ENCODE data around the gene CDADC1.
"Not testable (repeated sequence)": the region's sequence is repeated elsewhere in the genome, so short reads cannot be mapped to it uniquely, and the experiment has no call there.

The CDADC1 gene

GRCh38 chr13:49240017-49240416 is 7.7 kb upstream of the CDADC1 start:
- peak; percentile 55 for DNase-seq

DNA sequence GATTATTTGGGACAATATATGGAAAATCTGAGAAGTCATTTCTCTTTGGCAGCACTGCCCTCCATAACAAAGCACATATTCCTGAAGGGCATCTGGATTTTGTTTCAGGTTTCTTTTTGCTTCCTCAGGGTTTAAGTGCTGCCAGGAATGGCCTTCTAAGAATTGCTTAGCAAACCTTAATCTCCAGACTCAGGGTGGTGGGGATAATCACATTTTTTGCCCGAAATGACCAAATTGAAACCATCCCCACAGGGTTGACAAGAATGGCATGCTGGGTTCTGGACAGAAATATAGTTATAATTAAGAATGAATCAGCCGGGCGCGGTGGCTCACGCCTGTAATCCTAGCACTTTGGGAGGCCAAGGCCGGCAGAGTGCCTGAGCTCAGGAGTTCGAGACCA is 6.4 kb upstream of the CDADC1 start:
- no peak for DNase-seq

- DNase-seq: no peak
Observed at GRCh38 chr13:49245101-49245500, 2.6 kb upstream of the CDADC1 start.

- DNase-seq: no peak
Observed at GRCh38 chr13:49246850-49247642, 679 bp upstream of the CDADC1 start.

DNA sequence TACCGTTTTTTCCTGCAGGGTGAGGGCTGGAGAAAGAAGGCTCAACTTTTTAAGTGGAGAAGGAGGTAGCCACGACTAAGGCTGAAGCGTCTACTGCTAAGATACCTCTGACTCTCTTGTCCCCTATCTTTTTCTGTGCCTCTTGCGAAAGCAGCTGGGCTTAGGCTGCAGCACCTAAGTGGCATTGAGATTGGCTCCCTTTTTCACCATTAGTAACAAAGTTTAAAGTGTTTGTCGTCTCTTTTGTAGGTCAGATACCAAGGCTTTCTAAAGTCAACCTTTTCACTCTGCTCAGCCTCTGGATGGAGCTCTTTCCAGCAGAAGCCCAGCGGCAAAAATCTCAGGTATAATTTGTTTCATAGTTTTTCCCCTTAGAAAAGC is 887 bp downstream of the CDADC1 start:
- DNase-seq: no peak

- no peak for DNase-seq
Observed at GRCh38 chr13:49251326-49251725, 3.6 kb downstream of the CDADC1 start.

- DNase-seq: peak; percentile 21
Observed at GRCh38 chr13:49253310-49253709, 5.6 kb downstream of the CDADC1 start.

DNA sequence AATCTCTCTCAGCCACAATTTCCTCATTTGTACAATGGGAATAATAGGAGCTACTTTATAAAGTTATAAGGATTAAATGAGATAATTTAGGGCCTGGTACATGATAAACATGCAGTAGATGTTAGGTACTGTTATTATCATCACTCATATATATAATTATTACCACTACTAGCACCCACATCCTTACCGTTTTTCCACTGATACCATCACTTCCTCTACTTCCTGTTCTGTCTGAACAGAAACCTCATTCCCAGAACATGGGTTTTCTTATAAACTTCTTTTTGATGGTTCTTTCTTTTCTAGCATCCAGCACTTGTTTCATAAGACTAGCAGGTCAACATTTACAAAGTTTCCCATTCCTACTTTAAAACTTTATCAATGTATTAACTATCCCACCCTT is 6.3 kb downstream of the CDADC1 start:
- DNase-seq: peak; percentile 10

- DNase-seq: no peak
Observed at GRCh38 chr13:49256841-49257240, 9.1 kb downstream of the CDADC1 start.

DNA sequence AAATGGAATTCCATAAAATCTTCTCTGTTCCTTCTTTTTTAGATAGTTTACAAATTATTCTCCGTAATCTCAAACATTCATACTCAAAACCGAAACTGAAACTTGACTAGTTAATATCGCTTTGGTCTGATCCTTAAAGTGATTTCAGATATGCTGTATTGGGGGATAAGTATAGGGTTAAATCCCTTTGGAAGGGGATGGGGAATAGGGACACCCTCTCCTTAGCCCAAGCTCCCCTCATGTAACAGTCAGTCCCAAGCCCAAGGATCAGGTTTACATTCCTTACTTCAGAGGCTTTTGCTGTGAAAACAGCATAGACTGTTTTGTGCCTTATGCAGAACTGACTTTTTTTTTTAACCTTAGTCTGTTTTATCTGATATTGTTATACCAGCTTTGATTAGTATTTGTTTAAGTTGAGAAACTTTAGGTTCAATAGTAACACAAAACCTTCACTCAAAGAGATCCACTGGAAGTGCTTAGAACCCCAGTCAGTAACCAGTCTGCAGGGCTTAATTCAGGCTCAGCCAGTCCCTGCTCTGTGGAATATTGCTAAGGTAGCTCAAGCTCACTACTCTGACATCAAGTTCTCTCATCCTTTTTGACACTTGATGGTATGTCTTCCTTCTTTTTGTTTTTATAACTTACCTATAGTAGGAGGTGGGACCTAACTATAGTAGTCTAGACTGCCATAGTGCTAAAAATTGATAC is 10.5 kb downstream of the CDADC1 start:
- DNase-seq: peak; percentile 16

DNA sequence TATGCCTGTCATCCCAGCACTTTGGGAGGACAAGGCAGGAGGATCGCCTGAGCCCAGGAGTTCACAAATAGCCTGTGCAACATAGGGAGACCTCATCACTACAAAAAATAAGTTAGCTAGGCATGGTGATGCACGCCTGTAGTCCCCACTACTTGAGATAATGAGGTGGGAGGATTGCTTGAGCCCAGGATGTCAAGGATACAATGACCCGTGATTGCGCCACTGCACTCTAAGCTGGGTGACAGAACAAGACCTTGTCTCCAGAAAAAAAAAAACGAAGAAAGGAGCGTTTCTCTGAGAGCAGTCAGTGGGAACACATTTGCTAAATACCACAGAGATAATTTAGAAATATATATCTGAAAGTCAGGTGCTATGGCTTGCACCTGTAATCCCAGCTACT is 11.9 kb downstream of the CDADC1 start:
- no peak for DNase-seq

GRCh38 chr13:49262634-49263033 is 14.9 kb downstream of the CDADC1 start:
- DNase-seq: no peak

- DNase-seq: no peak
Observed at GRCh38 chr13:49265822-49266221, 18.1 kb downstream of the CDADC1 start.

DNA sequence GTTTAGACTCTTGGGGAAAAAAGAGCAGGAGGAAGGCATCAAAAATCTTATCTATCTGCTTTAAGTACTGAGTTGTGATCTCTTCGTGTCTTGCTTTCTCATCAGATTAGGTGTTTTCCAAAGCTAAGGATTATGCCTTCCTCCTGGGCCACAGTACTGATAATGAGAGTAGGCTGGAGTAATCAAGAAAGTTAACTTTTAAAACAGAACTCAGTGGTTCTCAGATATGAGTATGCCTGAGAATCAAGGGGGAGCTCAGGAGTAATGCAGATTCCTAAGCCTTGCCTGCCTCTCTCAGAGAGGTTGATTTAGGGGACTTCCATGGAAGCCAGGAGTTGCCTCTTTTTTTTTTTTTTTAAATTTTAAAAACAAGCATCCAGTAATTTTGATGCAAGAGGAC is 23.5 kb downstream of the CDADC1 start:
- DNase-seq: peak; percentile 41

DNA sequence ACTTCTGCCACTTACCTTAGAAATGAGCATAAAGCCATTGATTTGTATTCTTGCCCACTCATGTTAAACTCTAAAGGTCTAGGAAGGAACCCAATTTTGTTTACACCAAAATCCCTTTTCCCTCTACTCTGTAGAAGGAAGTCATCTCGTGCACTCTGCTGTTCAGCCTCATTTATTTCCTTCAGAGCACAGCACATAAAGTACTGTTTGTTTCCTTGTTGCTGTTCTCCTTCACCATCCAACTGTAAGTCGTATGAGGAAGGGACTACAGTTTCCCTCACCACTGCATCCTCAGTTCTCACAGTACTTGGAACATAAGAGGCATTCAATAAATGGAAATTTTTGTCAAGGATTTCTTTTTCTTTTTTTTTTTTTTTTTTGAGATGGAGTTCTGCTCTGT is 24.6 kb downstream of the CDADC1 start:
- no peak for DNase-seq

DNA sequence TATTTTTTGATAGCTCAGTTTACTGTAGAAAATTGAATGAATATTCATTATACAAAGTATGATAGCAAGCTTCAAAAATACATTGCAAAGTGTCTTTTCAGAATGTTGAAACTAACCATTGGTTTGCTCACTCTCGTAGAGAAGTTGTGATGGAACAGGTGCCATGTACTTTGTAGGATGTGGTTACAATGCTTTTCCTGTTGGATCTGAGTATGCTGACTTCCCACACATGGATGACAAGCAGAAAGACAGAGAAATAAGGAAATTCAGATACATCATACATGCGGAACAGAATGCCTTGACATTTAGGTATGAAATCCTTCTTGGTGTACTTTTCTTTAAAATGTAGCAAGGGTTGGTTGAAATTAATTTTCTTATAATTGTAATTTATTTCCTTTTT is 30.5 kb downstream of the CDADC1 start:
- no peak for DNase-seq

DNA sequence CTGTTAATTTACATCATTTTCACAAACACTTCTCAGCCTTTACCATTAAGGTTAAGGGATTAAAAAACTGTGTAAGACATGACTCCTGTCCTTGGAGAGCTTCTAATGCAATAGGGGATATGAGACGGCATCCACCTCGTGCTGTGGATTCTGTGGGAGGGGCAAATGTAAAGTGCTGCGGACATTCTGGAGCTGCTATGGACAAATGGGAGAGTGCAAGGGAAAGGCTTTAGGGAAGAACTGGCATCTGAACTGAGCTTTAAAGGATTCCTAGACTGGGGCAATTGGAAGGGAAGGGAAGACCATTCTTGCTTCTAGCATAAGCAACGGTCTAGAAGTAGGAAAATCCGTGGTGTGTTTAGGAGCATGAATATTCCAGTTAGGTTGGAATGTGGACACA is 31.4 kb downstream of the CDADC1 start:
- no peak for DNase-seq

DNA sequence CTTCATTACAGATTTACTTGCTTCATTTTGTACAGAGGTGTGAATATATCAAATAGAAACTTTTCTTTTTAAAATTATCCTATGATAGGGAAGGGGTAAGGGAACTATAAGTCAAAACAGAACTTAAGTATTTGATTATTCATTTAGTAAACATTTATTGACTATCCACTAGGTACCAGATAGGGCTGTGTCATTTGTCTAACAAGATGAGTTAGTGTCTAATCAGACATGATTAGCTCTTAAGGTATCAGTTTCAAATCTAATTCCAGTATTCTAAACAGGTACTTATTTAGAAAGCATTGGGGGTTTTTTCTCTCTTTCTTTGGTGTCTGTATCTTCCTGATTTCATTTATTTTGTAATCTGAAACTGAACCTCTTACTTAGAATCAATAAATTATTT is 32.2 kb downstream of the CDADC1 start:
- no peak for DNase-seq

GRCh38 chr13:49287995-49288394 is 40.3 kb downstream of the CDADC1 start:
- no peak for DNase-seq

- no peak for DNase-seq
Observed at GRCh38 chr13:49288458-49288857, 40.7 kb downstream of the CDADC1 start.

DNA sequence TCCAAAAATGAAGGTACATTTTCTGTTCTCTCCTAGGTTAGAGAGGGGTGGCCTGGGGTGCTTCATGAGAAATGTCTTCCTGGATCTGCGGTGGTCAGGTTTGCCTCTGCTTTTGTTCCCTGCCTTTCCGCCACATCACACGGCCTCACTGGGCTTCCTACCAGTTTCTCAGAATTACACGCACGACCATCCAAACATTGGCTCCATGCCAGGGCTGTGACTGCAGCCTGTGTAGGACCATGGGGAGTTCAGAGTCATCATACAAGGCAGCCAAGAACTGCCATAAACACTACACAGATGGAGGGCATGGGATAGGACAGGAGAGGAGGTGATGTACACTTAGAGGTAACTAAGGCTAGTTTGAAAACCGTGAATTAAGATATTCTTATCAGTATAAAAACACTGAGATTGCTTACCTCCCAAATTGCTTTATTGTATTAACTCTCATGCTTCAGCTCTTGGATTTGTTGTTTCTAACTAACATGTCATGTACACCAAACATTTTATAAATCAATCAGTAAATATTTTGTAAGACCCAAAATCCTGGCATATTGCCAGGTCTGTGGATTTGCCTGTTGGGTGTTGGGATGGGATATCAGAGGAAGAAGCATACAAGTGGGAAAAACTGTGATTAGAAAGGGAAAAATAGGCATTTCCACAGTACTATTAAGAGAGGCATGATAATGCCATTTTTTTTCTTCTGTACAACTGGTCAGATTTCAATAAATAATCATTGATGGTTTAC is 45.2 kb downstream of the CDADC1 start:
- peak; percentile 32 for DNase-seq

DNA sequence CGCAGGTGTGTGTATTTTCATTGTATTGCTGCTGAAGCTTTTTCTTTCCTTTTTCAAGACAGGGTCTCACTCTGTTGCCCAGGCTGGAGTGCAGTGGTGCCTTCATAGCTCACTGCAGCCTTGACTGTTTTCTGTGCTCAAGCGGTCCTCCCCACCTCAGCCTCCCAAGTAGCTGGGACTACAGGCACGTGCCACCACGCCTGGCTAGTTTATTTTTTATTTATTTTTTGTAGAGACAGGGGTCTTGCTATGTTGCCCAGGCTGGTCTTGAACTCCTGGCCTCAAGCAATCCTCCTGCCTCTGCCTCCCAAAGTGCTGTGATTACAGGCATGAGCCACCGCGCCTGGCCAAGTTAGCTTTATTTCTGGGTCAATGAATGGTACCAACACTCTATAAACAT is 47.0 kb downstream of the CDADC1 start:
- not testable (repeated sequence) for DNase-seq

DNA sequence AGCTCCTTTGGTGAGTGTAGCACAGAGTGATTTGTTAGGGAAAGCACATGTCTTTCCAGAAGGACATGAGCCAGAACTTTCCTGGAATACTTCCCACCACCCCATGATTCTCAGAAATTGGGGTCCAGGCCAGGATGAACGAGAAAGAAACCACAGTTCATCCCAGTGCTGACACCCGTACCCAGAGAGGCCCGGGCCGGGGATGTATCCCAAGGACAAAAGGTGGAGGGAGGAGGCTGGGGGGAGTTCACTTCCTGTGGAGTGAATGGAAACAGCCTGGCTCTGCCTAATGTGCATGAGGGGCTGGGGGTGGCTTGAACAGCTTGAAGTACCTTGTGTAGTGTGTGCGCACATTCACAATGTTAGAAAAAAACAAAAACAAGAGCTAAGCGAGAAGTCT is 47.5 kb downstream of the CDADC1 start:
- no peak for DNase-seq

DNA sequence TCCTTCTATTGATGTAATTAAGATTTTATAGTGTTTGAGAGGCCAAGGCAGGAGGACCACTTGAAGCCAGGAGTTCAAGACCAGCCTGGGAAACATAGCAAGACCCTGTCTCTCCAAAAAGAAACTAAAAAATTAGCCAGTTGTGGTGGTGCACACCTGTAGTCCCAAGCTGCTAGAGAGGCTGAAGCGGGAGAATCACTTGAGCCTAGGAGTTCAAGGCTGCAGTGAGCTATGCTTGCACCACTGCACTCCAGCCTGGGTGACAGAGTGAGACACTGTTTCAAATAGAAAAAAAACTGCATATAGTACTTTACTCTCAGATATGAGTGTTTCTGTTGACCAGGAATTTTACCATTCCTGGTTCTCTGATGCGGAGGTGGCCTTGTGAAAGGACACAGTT is 48.9 kb downstream of the CDADC1 start:
- no peak for DNase-seq

All from activated CD4-positive, alpha-beta T cell treated with anti-CD3 and anti-CD28 coated beads, Interleukin-2, Interleukin-6, amounts not matched to agents 100 ng/mL and 50 ng/mL, durations not matched to agents 16 hours and 8 hours (primary cell).